ENCODE results near the gene NEK1. TPM values are rescaled to one million over a fixed set of nuclear protein-coding genes. Genes with fewer than 3 reads are reported as not detected.

NEK1 gene
- total and polyA plus RNA-seq, 2 of the 4 experiments (the other 2 are of a cell fraction): 3.3 to 3.9 TPM

DNA sequence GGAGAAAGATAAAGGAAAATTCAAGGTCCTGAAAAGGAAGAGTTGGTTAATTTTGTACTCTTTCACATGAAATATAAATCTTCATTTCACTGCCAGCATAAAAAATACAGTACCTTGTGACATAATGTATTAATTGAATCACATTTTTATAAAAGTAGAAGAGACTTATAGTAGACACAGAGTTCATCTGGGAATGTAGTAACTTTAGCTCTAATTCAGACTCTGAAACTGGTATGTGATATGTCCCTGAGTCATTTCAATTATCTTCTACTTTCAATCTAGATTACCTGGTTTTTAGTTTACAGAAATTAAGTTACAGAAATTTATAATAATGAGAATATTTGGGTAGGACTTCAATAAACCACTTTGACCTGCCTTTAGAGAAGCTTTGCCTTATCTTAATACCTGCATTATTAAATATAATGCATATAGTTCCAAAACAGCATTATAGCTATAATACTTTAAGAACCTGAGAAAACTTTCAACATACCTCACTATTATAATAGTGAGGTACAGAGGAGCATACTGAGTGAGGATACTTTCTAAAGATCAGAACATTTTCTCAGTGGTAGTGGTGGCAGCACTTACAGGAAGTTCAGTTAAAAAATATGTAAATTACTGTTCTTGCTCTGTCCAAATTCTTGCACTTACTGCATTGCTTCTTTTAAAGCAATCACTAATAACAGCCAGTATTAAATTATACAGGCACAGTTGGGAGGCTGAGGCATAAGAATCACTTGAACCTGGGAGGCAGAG, 11.2 kb downstream of the NEK1 start:
- no peaks in the 10 kb centered on the region for H4K20me1 ChIP-seq (ENCODE audit: insufficient read depth, low read length)
- no peak overlapping the region for H2AFZ ChIP-seq (replicated peaks; ENCODE audit: low read length, poor library complexity)
- H4K91ac ChIP-seq (ENCODE audit: insufficient read depth, low read depth, low read length): no peak overlapping the region
- H3K27me3 ChIP-seq (ENCODE audit: control insufficient read depth, insufficient read depth, low read length): no peaks in the 10 kb centered on the region
- DNase-seq (no peak), ATAC-seq (ENCODE audit: low read depth) (no peak)
- H3K9me1 ChIP-seq (ENCODE audit: insufficient read depth, low read length): no peaks in the 10 kb centered on the region
- no peak overlapping the region for H3K4ac ChIP-seq (ENCODE audit: low read depth, low read length)
- no peaks in the 10 kb centered on the region for H3K36me3 ChIP-seq (ENCODE audit: control insufficient read depth, insufficient read depth, low read length)
- H3K14ac ChIP-seq (replicated peaks; ENCODE audit: low read depth, low read length): no peak overlapping the region
- no peaks in the 10 kb centered on the region for H3K4me1 ChIP-seq (ENCODE audit: control insufficient read depth, insufficient read depth, low read length)
- no peak overlapping the region for H3K23ac ChIP-seq (ENCODE audit: low read depth, low read length)
- POLR2A ChIA-PET (ENCODE audit: unreplicated experiment): no interaction called here
- intact Hi-C loops (cut with micrococcal nuclease) (no loop called here), in situ Hi-C loops (cut with MboI; ENCODE audit: low sequenced_read_pairs) (loop anchor here (25.0 kb wide), 1 partner anchor 461 kb away; no protein-coding TSS in a partner anchor), dilution Hi-C loops (cut with HindIII; ENCODE audit: low sequenced_read_pairs, unreplicated experiment) (no loop called here)
- no peaks in the 10 kb centered on the region for H3K9me3 ChIP-seq (ENCODE audit: control insufficient read depth, insufficient read depth, low read length)
- BruUV-seq (replicated peaks): no TSS peak
- H2AK5ac ChIP-seq (ENCODE audit: low read depth, low read length): no peak overlapping the region
- H4K5ac ChIP-seq (ENCODE audit: low read depth, low read length): no peak overlapping the region
- H2AK9ac ChIP-seq (replicated peaks; ENCODE audit: low read depth, low read length, poor library complexity): no peak overlapping the region
- H3K4me2 ChIP-seq (ENCODE audit: low read depth, low read length): no peak overlapping the region
- H4K8ac ChIP-seq (ENCODE audit: low read depth in 2 of 2, low read length in 2 of 2): no peak overlapping the region
- H2BK15ac ChIP-seq (ENCODE audit: low read depth, low read length): no peak overlapping the region
- peaks cover under 1 to 1% of the 10 kb centered on the region in 2 experiments; a peak in 1 of 4 replicates for H3K79me1 ChIP-seq (ENCODE audit: low read depth in 1 of 2, low read length in 2 of 2)
- H3K9ac ChIP-seq (ENCODE audit: low read depth, low read length): no peak overlapping the region
- no peak overlapping the region for H3K27ac ChIP-seq (ENCODE audit: insufficient read depth, low read length)
- H3K56ac ChIP-seq (ENCODE audit: extremely low read depth, insufficient read depth, low read length): no peak overlapping the region
- no peak overlapping the region for H2BK120ac ChIP-seq (ENCODE audit: low read depth, low read length)
- H3K18ac ChIP-seq (ENCODE audit: low read depth, low read length): no peak overlapping the region
- H2BK20ac ChIP-seq (ENCODE audit: low read depth, low read length): no peak overlapping the region
- CTCF ChIA-PET: no interaction called here
- TF ChIP-seq POLR2A (IDR thresholded peaks at IDR 0.05; ENCODE audit: low read depth, low read length) (no peak), SMC3 (IDR thresholded peaks at IDR 0.05; ENCODE audit: low read depth, low read length) (no peak)
- no peak overlapping the region for H2BK5ac ChIP-seq (ENCODE audit: low read depth, low read length, poor library complexity, severe bottlenecking)
- H3K4me3 ChIP-seq (ENCODE audit: insufficient read depth, low read depth, low read length): no peak overlapping the region

All from IMR-90 (cell line).